Mesendoderm (in vitro differentiated cells): ENCODE data around the gene GADD45GIP1.
"Not testable (repeated sequence)": the region's sequence is repeated elsewhere in the genome, so short reads cannot be mapped to it uniquely, and the experiment has no call there.

Experiments
- DNase-seq: peaks from one replicate; pipeline ENCODE4 v3.0.0; 2013
- H2AK5ac ChIP-seq: 2 replicates; pipeline ENCODE4 v1.6.1; 2013; ENCODE audit warnings: low read length, inconsistent platforms
- H2BK120ac ChIP-seq: 2 replicates; pipeline ENCODE4 v1.6.1; 2013; ENCODE audit warnings: low read depth, mild to moderate bottlenecking, low read length, moderate library complexity, mixed read lengths
- H2BK15ac ChIP-seq: replicated peaks from 2 replicates; pipeline ENCODE4 v1.6.1; 2013; ENCODE audit warnings: low read depth, mild to moderate bottlenecking, moderate library complexity
- H2BK5ac ChIP-seq: 2 replicates; pipeline ENCODE4 v1.6.1; 2013; ENCODE audit warnings: low read length, inconsistent platforms
- H3K18ac ChIP-seq: 2 replicates; pipeline ENCODE4 v1.6.1; 2013; ENCODE audit warnings: mild to moderate bottlenecking, low read length, mixed read lengths
- H3K23ac ChIP-seq: one replicate; pipeline ENCODE4 v1.6.1; 2013; ENCODE audit warnings: low read length
- H3K27ac ChIP-seq: 2 replicates; pipeline ENCODE4 v1.5.1; 2013; ENCODE audit warnings: low read depth, mild to moderate bottlenecking, inconsistent platforms, low read length, moderate library complexity
- H3K27me3 ChIP-seq: 2 replicates; pipeline ENCODE4 v1.6.1; 2013; ENCODE audit warnings: low read length, control low read depth, mild to moderate bottlenecking, inconsistent platforms; ENCODE audit not compliant: insufficient read depth, poor library complexity
- H3K36me3 ChIP-seq: 2 replicates; pipeline ENCODE4 v1.6.1; 2013; ENCODE audit warnings: low read length, inconsistent platforms; ENCODE audit not compliant: control insufficient read depth, insufficient read depth
- H3K4ac ChIP-seq: one replicate; pipeline ENCODE4 v1.6.1; 2013; ENCODE audit warnings: low read depth, mild to moderate bottlenecking, low read length, moderate library complexity
- H3K4me1 ChIP-seq: 2 replicates; pipeline ENCODE4 v1.6.1; 2013; ENCODE audit warnings: low read depth, low read length, inconsistent platforms; ENCODE audit not compliant: control insufficient read depth
- H3K4me2 ChIP-seq: 2 replicates; pipeline ENCODE4 v1.6.1; 2013; ENCODE audit warnings: low read length
- H3K4me3 ChIP-seq: 2 replicates; pipeline ENCODE4 v1.5.1; 2013; ENCODE audit warnings: mild to moderate bottlenecking, low read length
- H3K56ac ChIP-seq: one replicate; pipeline ENCODE4 v1.6.1; 2013; ENCODE audit warnings: low read length
- H3K79me1 ChIP-seq: 2 replicates; pipeline ENCODE4 v1.6.1; 2013; ENCODE audit warnings: low read length, inconsistent platforms
- H3K79me2 ChIP-seq: 2 replicates; pipeline ENCODE4 v1.6.1; 2013; ENCODE audit warnings: mild to moderate bottlenecking, low read length; ENCODE audit not compliant: control insufficient read depth, insufficient read depth
- H3K9ac ChIP-seq: 2 replicates; pipeline ENCODE4 v1.6.1; 2013; ENCODE audit warnings: low read length, inconsistent platforms
- H4K5ac ChIP-seq: one replicate; pipeline ENCODE4 v1.6.1; 2013; ENCODE audit warnings: low read length
- H4K8ac ChIP-seq: one replicate; pipeline ENCODE4 v1.6.1; 2013; ENCODE audit warnings: low read depth, mild to moderate bottlenecking, control low read depth, low read length, moderate library complexity
- WGBS: extraction: QIAGEN DNeasy Blood & Tissue Kit; methylation state at CpG from one replicate; pipeline ENCODE4 v1.1.7; 2013; ENCODE audit warnings: low lambda C conversion rate, missing lambda C conversion rate; ENCODE audit not compliant: insufficient coverage; ENCODE audit errors: extremely low coverage; 5-methylcytosine and 5-hydroxymethylcytosine counted together

Gene GADD45GIP1

GRCh38 chr19:12965017-12965811 lies 8.2 kb upstream of the GADD45GIP1 start:
- Histone ChIP-seq H2BK15ac (no peak overlapping the region), H3K4me2 (peak overlapping the region; percentile 89), H2BK120ac (no peak overlapping the region), H3K27me3 (no peaks in the 10 kb centered on the region), H2BK5ac (peak overlapping the region; percentile 46), H2AK5ac (no peak overlapping the region), H3K18ac (peak overlapping the region; percentile 44), H4K5ac (no peak overlapping the region), H3K36me3 (no peaks in the 10 kb centered on the region), H3K9ac (peak overlapping the region; percentile 70), H3K4me1 (no peaks in the 10 kb centered on the region), H3K79me1 (no peaks in the 10 kb centered on the region), H3K4ac (no peak overlapping the region), H3K27ac (no peak overlapping the region), H3K56ac (peak overlapping the region; percentile 93), H3K79me2 (no peaks in the 10 kb centered on the region), H3K23ac (no peak overlapping the region), H3K4me3 (no peak overlapping the region), H4K8ac (no peak overlapping the region)
- no CpG with 5 or more reads among the region's 34 CpGs for WGBS
- DNase-seq = peak; percentile 88

GRCh38 chr19:12959481-12959880 lies 2.5 kb upstream of the GADD45GIP1 start:
- Histone ChIP-seq H3K4me2 (no peak overlapping the region), H3K27ac (no peak overlapping the region), H3K4me3 (no peak overlapping the region)

DNA sequence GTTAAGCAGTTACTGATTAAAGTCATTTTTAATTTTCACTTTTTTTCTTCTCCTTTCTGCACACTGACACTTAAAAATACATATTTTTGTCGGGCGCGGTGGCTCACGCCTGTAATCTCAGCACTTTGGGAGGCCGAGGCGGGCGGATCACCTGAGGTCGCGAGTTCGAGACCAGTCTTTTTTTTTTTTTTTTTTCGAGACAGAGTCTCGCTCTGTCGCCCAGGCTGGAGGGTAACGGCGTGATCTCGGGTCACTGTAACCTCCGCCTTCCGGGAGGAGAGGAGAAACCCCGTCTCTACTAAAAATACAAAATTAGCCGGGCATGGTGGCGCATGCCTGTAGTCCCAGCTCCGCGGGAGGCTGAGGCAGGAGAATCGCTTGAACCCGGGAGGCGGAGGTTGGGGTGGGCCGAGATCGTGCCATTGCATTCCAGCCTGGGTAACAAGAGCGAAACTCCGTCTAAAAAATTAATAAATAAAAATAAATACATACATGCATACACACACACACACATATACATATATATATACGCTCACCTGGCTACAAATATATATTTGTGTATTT lies 448 bp upstream of the GADD45GIP1 start:
- not testable (repeated sequence) for H2AK5ac ChIP-seq, H3K27ac ChIP-seq, H3K4me2 ChIP-seq

More at GRCh38 chr19:12959481-12959880, 2.5 kb upstream of the GADD45GIP1 start:
- Histone ChIP-seq H3K18ac (no peak overlapping the region), H4K8ac (no peak overlapping the region), H3K79me2 (peaks cover 20% of the 10 kb centered on the region), H2BK5ac (no peak overlapping the region), H3K9ac (no peak overlapping the region), H3K4me1 (no peaks in the 10 kb centered on the region), H2AK5ac (no peak overlapping the region), H2BK15ac (no peak overlapping the region), H3K27me3 (no peaks in the 10 kb centered on the region), H3K56ac (no peak overlapping the region), H3K36me3 (peaks cover 4% of the 10 kb centered on the region), H3K23ac (no peak overlapping the region), H3K79me1 (peaks cover 9% of the 10 kb centered on the region), H3K4ac (no peak overlapping the region), H4K5ac (no peak overlapping the region), H2BK120ac (no peak overlapping the region)
- DNase-seq = no peak
- no CpG with 5 or more reads among the region's 6 CpGs for WGBS

DNA sequence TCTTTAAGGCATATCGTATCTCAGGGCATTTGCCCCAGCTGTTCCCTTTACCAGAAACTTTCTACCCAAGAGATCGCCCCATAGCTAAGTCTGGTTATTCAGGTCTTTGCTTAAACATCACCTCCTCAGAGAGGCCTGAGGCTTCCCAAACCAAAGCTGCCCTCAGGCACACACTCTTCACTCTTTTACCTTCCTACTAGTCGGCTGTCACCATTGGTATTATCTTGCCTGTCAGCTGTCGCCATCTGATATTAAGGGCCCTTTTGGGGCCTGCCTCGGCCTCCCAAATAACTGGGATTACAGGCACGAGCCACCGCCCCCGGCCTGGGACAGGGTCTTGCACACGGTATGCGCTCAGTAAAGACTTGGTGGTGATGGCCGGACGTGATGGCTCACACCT lies 1.0 kb downstream of the GADD45GIP1 start:
- H3K27me3 ChIP-seq = no peaks in the 10 kb centered on the region
- DNase-seq = no peak
- peaks cover 7% of the 10 kb centered on the region for H3K36me3 ChIP-seq
- no peak overlapping the region for H2AK5ac ChIP-seq
- H2BK120ac ChIP-seq = no peak overlapping the region
- H3K23ac ChIP-seq = no peak overlapping the region
- no CpG with 5 or more reads among the region's 12 CpGs for WGBS
- H4K5ac ChIP-seq = no peak overlapping the region
- peak overlapping the region; percentile 84 for H3K9ac ChIP-seq
- peaks cover 25% of the 10 kb centered on the region for H3K79me2 ChIP-seq
- no peak overlapping the region for H2BK15ac ChIP-seq
- H3K4ac ChIP-seq = no peak overlapping the region
- H3K27ac ChIP-seq = no peak overlapping the region
- H3K4me3 ChIP-seq = peak overlapping the region; percentile 28
- no peak overlapping the region for H3K18ac ChIP-seq
- H3K4me1 ChIP-seq = no peaks in the 10 kb centered on the region
- H3K56ac ChIP-seq = peak overlapping the region; percentile 96
- peaks cover 9% of the 10 kb centered on the region for H3K79me1 ChIP-seq
- no peak overlapping the region for H2BK5ac ChIP-seq
- no peak overlapping the region for H4K8ac ChIP-seq
- peak overlapping the region; percentile 66 for H3K4me2 ChIP-seq

More for the DNA sequence above, 448 bp upstream of the GADD45GIP1 start:
- not testable (repeated sequence) for H2BK5ac ChIP-seq, H4K8ac ChIP-seq, H3K4ac ChIP-seq, H3K79me1 ChIP-seq, H4K5ac ChIP-seq, DNase-seq, H2BK120ac ChIP-seq, H3K4me1 ChIP-seq, H3K18ac ChIP-seq, H2BK15ac ChIP-seq, H3K56ac ChIP-seq, H3K27me3 ChIP-seq, H3K9ac ChIP-seq, H3K23ac ChIP-seq, H3K36me3 ChIP-seq, H3K4me3 ChIP-seq
- no CpG with 5 or more reads among the region's 31 CpGs for WGBS
- H3K79me2 ChIP-seq = peaks cover 25% of the 10 kb centered on the region

DNA sequence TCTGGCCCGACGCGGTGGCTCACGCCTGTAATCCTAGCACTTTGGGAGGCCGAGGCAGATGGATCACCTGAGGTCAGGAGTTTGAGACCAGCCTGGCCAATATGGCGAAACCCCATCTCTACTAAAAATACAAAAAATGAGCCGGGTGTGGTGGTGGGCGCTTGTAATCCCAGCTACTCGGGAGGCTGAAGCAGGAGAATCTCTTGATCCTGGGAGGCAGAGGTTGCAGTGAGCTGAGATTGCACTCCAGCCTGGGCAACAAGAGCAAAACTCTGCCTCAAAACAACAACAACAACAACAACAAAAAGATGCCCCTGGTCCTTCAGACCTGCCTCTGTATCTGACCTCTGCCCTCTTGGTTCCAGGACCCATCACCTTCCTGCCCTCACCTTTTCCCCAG lies 1.4 kb downstream of the GADD45GIP1 start:
- not testable (repeated sequence) for H2BK120ac ChIP-seq, H3K4me3 ChIP-seq, H3K36me3 ChIP-seq

More for the DNA sequence above, 1.4 kb downstream of the GADD45GIP1 start:
- not testable (repeated sequence) for H3K27me3 ChIP-seq, H3K27ac ChIP-seq, H3K4ac ChIP-seq, H3K23ac ChIP-seq, H3K18ac ChIP-seq, H2BK15ac ChIP-seq, H3K79me1 ChIP-seq, H3K4me1 ChIP-seq, H2BK5ac ChIP-seq, H4K5ac ChIP-seq, H4K8ac ChIP-seq, H2AK5ac ChIP-seq, DNase-seq
- WGBS = no CpG with 5 or more reads among the region's 9 CpGs
- H3K56ac ChIP-seq = peak overlapping the region; percentile 96
- peak overlapping the region; percentile 84 for H3K9ac ChIP-seq
- peak overlapping the region; percentile 66 for H3K4me2 ChIP-seq
- H3K79me2 ChIP-seq = peaks cover 25% of the 10 kb centered on the region
